Measurements from ENCODE around the gene MSL3. TPM values are rescaled to one million over a fixed set of nuclear protein-coding genes. Genes with fewer than 3 reads are reported as not detected.

The MSL3 gene
- total RNA-seq, 4 donors from 2014 or later = 17.0 to 36.0 (median 31.2) TPM

DNA sequence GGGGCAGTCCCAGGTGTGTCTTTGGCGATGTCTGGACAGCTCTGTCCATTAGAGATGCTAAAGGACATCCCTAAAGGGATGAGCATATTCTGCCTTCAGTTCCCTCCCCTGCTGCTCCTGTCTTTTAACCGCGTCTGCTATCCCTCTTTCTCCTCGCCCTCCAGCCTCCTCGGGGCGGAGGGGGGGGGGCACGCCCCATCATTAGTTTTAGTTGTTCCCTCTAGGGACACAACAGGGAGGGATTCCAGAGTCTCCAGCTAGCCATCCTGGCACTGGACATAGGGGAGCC, 1.1 kb downstream of the MSL3 start:
- TF ChIP-seq, protein P1, sequence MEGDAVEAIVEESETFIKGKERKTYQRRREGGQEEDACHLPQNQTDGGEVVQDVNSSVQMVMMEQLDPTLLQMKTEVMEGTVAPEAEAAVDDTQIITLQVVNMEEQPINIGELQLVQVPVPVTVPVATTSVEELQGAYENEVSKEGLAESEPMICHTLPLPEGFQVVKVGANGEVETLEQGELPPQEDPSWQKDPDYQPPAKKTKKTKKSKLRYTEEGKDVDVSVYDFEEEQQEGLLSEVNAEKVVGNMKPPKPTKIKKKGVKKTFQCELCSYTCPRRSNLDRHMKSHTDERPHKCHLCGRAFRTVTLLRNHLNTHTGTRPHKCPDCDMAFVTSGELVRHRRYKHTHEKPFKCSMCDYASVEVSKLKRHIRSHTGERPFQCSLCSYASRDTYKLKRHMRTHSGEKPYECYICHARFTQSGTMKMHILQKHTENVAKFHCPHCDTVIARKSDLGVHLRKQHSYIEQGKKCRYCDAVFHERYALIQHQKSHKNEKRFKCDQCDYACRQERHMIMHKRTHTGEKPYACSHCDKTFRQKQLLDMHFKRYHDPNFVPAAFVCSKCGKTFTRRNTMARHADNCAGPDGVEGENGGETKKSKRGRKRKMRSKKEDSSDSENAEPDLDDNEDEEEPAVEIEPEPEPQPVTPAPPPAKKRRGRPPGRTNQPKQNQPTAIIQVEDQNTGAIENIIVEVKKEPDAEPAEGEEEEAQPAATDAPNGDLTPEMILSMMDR (IDR thresholded peaks at IDR 0.05) = no peak
- DNase-seq (ENCODE audit: low spot score) = no peak
- no peak for ATAC-seq (ENCODE audit: low FRiP score)

DNA sequence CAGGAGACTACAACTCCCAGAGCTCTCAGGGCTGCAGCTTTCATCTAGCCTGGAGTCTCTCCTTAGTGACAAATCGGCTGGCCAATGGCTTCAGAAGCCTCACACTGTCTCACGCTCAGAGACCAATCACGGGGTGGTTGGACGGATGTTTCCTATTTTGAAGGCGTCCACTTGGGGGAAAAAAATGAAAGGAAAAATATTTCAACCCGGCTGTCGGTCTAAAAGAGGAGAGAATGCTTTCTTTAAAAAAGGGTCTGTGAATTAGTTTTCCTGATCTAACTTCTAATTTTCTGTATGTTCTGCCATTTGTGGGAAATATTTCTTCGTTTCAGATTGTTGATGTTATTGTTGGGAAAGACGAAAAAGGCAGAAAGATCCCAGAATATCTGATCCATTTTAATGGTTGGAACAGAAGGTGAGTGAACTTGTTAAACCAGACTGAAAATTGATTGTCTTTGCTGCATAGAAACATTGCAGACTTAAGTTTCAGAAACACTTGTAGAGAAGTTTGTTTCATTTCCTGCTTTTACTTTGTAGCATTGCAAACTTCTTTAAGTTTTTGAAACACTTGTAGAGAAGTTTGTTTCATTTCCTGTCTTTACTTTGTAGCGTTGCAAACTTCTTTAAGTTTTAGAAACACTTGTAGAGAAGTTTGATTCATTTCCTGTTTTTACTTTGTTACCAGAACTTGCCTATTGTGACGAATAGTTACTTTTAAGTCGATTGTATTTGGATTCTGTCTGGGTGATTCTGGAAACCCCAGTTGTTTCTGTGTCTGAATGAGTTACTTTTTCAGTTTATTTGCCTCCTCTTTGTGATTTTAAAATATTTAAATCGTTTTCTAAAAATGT, 1.6 kb downstream of the MSL3 start:
- ATAC-seq (ENCODE audit: low FRiP score) (peak; percentile 76), DNase-seq (ENCODE audit: low spot score) (no peak)
- TF ChIP-seq, protein P1 (IDR thresholded peaks at IDR 0.05) = no peak

- DNase-seq (ENCODE audit: low spot score) (no peak), ATAC-seq (ENCODE audit: low FRiP score) (no peak)
- TF ChIP-seq, protein P1 (IDR thresholded peaks at IDR 0.05) = no peak
Observed at GRCh38 chrX:11760958-11761357, 2.9 kb downstream of the MSL3 start.

GRCh38 chrX:11764602-11765067, 6.6 kb downstream of the MSL3 start:
- DNase-seq (ENCODE audit: low spot score) (no peak), ATAC-seq (ENCODE audit: low FRiP score) (no peak)
- TF ChIP-seq, protein P1 (IDR thresholded peaks at IDR 0.05) = no peak

GRCh38 chrX:11765449-11765848, 7.4 kb downstream of the MSL3 start:
- no peak for ATAC-seq (ENCODE audit: low FRiP score)
- TF ChIP-seq, protein P1 (IDR thresholded peaks at IDR 0.05) = no peak

DNA sequence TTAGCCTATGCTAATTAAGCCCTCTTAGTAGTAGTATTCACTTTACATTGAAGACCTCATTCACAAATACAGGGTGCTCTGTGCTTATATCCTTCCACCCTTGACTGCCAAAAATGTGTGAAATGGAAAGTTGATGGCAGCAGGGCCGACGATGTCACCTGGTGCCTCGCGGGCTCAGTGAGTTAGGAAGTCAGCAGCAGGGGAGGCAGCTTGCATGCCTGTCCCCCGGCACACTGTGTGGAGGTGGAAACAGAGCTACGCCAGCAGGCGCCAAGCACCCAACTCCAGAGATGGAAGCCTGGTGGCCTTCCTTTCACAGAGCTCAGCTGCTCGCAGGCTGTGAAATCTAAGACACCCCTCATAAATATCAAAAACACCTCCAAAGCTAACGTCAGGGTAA, 8.4 kb downstream of the MSL3 start:
- DNase-seq (ENCODE audit: low spot score) = no peak
- ATAC-seq (ENCODE audit: low FRiP score) = no peak
- TF ChIP-seq, protein P1 (IDR thresholded peaks at IDR 0.05) = no peak

More at GRCh38 chrX:11765449-11765848, 7.4 kb downstream of the MSL3 start:
- no peak for DNase-seq (ENCODE audit: low spot score)

DNA sequence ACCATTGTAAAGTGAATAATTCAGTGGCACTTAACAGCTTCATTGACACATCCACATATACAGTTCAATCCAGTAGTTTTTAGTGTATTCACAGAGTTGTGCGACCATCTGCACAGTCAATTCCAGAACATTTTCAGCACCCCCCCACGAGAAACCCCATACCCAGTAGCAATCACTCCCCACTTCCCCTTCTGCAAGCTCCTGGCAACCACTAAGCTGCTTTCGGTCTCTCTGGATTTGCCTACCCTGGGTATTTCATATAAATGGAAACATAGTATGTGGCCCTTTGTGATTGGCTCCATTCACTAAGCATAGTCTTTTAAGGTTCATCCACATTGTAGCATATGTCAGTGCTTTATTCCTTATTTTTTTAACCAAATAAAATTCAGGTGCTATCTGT, 10.0 kb downstream of the MSL3 start:
- DNase-seq (ENCODE audit: low spot score) = no peak
- TF ChIP-seq, protein P1 (IDR thresholded peaks at IDR 0.05) = no peak
- no peak for ATAC-seq (ENCODE audit: low FRiP score)

Measured in omental fat pad (tissue), 4 donors.